ENCODE measurements around the gene SEL1L3.

- TF ChIP-seq POLR2AphosphoS5 (IDR thresholded peaks at IDR 0.05; ENCODE audit: low read depth, low read length) (no peak), REST (IDR thresholded peaks at IDR 0.05; ENCODE audit: insufficient read depth in 1 of 2, low read depth in 2 of 2, low read length in 2 of 2) (no peak), TAF1 (IDR thresholded peaks at IDR 0.05; ENCODE audit: borderline replicate concordance, insufficient read depth, low read length) (no peak), FOXP2 (optimal IDR thresholded peaks at IDR 0.05; ENCODE audit: borderline replicate concordance, extremely low read depth, extremely low read length, insufficient read depth) (no peak)
Observed at GRCh38 chr4:25818371-25818871, 44.4 kb downstream of the SEL1L3 start.

Measured in PFSK-1 (cell line).